ENCODE measurements around the gene CHCHD3. TPM values are rescaled to one million over a fixed set of nuclear protein-coding genes. Genes with fewer than 3 reads are reported as not detected.

The CHCHD3 gene
- total and polyA plus RNA-seq, 9 of the 15 experiments (the other 6 are each of a cell fraction or from before 2014, with no cell fraction given), result 66.2 to 279 (median 204) TPM

DNA sequence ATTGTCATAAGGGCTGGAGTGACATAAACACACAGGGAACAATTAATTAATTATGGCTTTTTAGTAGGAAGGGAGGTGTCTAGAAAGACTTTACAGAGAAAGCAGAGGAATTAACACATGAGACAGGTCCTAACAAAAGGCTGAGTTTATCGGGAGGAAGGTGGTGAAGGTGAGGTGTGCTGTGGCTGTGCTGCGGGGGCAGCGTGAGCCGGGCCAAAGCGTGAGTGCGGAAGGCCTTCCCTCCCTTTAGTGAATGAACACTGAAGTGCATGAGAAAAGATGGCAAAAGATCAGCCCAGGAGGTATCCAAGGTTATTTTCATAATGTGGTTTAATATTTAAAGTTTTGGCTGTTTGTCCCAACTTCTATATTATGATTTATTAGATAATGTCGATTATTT is 262.2 kb downstream of the CHCHD3 start:
- FAIRE-seq, result no peak
- intact Hi-C loops (cut with micrococcal nuclease) (no loop called here), in situ Hi-C loops (cut with MboI) (no loop called here)
- POLR2A ChIA-PET, result interaction anchor here (0.8 kb wide), 1 partner anchor 10 kb away, joined by 4 read pairs; no protein-coding TSS in a partner anchor
- Histone ChIP-seq H3K36me3 (ENCODE audit: control insufficient read depth, insufficient read depth, low read length) (peaks cover 1% of the 10 kb centered on the region; the same call in 1 of the 3 replicates), H3K4me2 (ENCODE audit: insufficient read depth, low read length) (no peak overlapping the region), H3K4me1 (replicated peaks in 1 of 2; ENCODE audit: control insufficient read depth in 2 of 2, insufficient read depth in 2 of 2, low read length in 2 of 2) (peaks cover 3 to 5% of the 10 kb centered on the region in 2 experiments; a peak in 2 of 5 replicates), H2AFZ (ENCODE audit: low read depth, low read length) (no peak overlapping the region), H3K9me3 (replicated peaks; ENCODE audit: control insufficient read depth, insufficient read depth, low read depth, low read length) (no peaks in the 10 kb centered on the region), H3K9me1 (ENCODE audit: control insufficient read depth, insufficient read depth, low read length) (no peaks in the 10 kb centered on the region), H4K20me1 (replicated peaks; ENCODE audit: control insufficient read depth, insufficient read depth, low read length) (peaks cover 4% of the 10 kb centered on the region; the same call in 1 of the 2 replicates), H3K79me2 (ENCODE audit: control insufficient read depth, insufficient read depth, low read length) (no peaks in the 10 kb centered on the region), H3K27ac (ENCODE audit: extremely low read depth, low read depth, low read length) (no peak overlapping the region), H3K9ac (ENCODE audit: insufficient read depth in 1 of 2, low read depth in 2 of 2, low read length in 2 of 2) (no peak overlapping the region), H3K27me3 (ENCODE audit: control insufficient read depth in 2 of 2, insufficient read depth in 2 of 2, low read length in 2 of 2) (no peaks in the 10 kb centered on the region), H3K4me3 (no peak overlapping the region)
- no TSS peak for BruUV-seq (replicated peaks)
- TF ChIP-seq KLF1 (tag; IDR thresholded peaks at IDR 0.05), result no peak
- no peak for TF ChIP-seq HIVEP1 (CRISPR knock-in tag; IDR thresholded peaks at IDR 0.05)
- no peak for TF ChIP-seq ZNF696 (CRISPR knock-in tag; conservative IDR thresholded peaks at IDR 0.05)
- TF ChIP-seq, protein P1, sequence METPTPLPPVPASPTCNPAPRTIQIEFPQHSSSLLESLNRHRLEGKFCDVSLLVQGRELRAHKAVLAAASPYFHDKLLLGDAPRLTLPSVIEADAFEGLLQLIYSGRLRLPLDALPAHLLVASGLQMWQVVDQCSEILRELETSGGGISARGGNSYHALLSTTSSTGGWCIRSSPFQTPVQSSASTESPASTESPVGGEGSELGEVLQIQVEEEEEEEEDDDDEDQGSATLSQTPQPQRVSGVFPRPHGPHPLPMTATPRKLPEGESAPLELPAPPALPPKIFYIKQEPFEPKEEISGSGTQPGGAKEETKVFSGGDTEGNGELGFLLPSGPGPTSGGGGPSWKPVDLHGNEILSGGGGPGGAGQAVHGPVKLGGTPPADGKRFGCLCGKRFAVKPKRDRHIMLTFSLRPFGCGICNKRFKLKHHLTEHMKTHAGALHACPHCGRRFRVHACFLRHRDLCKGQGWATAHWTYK (CRISPR knock-in tag; IDR thresholded peaks at IDR 0.05), result no peak
- TF ChIP-seq PHF8 (IDR thresholded peaks at IDR 0.05; ENCODE audit: borderline replicate concordance, low read length), result no peak
- no peak for TF ChIP-seq TAF1 (IDR thresholded peaks at IDR 0.05; ENCODE audit: control insufficient read depth, extremely low read depth, insufficient read depth, low read length, severe bottlenecking)
- TF ChIP-seq COPS2 (conservative IDR thresholded peaks at IDR 0.05), result no peak
- TF ChIP-seq MCM7 (IDR thresholded peaks at IDR 0.05), result no peak
- TF ChIP-seq NR0B1 (IDR thresholded peaks at IDR 0.05; ENCODE audit: partially characterized antibody), result no peak
- no peak for TF ChIP-seq ZNF57 (CRISPR knock-in tag; IDR thresholded peaks at IDR 0.05)
- TF ChIP-seq ZNF518B (CRISPR knock-in tag; IDR thresholded peaks at IDR 0.05), result no peak
- no peak for TF ChIP-seq MBD2 (IDR thresholded peaks at IDR 0.05; ENCODE audit: borderline replicate concordance, low read depth)
- no peak for TF ChIP-seq ZNF384 (IDR thresholded peaks at IDR 0.05; ENCODE audit: low read depth, low read length)
- no peak for TF ChIP-seq ZNF224 (CRISPR knock-in tag; IDR thresholded peaks at IDR 0.05)
- TF ChIP-seq KDM4B (IDR thresholded peaks at IDR 0.05; ENCODE audit: borderline replicate concordance in 2 of 2, low read depth in 1 of 2), result no peak
- TF ChIP-seq WHSC1 (IDR thresholded peaks at IDR 0.05; ENCODE audit: low read length), result no peak
- TF ChIP-seq HEY1 (CRISPR knock-in tag; IDR thresholded peaks at IDR 0.05; ENCODE audit: borderline replicate concordance), result no peak
- no peak for ATAC-seq
- 95% methylated on average over 7 of the region's 7 CpGs for WGBS (ENCODE audit: insufficient coverage, low coverage, missing lambda C conversion rate)
- DNase-seq (ENCODE audit: extremely low read depth in 1 of 4, low spot score in 3 of 4), result no peak
- CTCF ChIA-PET (ENCODE audit: low intra/inter-chr PET ratio), result no interaction called here

All from K562 (cell line).